Jurkat, Clone E6-1 (cell line): ENCODE results near the gene KRTAP9-6. TPM values are rescaled to one million over a fixed set of nuclear protein-coding genes. Genes with fewer than 3 reads are reported as not detected.
"Not testable (repeated sequence)": the region's sequence is repeated elsewhere in the genome, so short reads cannot be mapped to it uniquely, and the experiment has no call there.

Experiments used
- DNase-seq: peaks from one replicate; pipeline ENCODE4 v3.0.0-alpha.2; 2011; ENCODE audit warnings: low read depth, low spot score
- H3K4me3 ChIP-seq: 2 replicates; pipeline ENCODE4 v1.5.1; 2011; ENCODE audit warnings: mild to moderate bottlenecking, low read length, control low read depth, moderate library complexity
- polyA plus RNA-seq: library from polyadenylated mRNA; unstranded; fragments of >200 nt; gene quantifications from one replicate; pipeline ENCODE4 v1.2.1, GENCODE V29; 2012; ENCODE audit warnings: missing spikeins; ENCODE audit not compliant: insufficient read length, insufficient read depth

KRTAP9-6 gene, protein sequence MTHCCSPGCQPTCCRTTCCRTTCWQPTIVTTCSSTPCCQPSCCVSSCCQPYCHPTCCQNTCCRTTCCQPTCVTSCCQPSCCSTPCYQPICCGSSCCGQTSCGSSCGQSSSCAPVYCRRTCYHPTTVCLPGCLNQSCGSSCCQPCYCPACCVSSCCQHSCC
- polyA plus RNA-seq = not detected

DNA sequence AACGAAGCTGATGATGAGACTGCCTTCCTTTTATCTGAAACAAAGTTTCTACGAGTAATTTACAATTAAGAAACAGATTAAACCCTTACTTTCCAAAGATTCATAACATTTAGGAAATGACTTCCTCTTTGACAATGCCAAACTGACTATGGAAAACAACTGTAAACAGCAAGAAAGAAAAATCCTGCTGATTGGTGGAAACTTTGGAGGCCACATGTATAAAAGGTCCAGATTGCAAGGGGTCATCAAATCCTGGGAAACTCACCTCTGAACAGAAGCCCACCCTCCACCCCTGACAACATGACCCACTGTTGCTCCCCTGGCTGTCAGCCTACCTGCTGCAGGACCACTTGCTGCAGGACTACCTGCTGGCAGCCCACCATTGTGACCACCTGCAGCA is at the start of gene KRTAP9-6:
Gene KRTAP9-6, plus strand, starts transcription at position 301 of the 400 bp plus-strand sequence. Its CDS starts 0 bp downstream, at position 301.
- no peak for DNase-seq
- H3K4me3 ChIP-seq = no peak within 1 kb of the TSS

DNA sequence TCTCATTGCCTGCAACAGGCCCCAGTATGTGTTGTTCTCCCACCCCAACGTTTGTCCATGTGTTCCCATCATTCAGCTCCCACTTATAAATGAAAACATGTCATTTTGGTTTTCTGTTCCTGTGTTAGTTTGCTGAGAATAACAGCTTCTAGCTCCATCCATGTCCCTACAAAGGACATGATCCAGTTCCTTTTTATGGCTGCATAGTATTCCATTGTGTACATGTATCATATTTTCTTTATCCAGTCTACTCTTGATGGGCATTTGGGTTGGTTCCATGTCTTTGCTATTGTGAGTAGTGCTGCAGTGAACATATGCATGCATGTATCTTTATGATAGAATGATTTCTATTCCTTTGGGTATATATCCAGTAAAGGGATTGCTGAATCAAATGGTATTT is 49.5 kb upstream of the KRTAP9-6 start:
- no peak overlapping the region for H3K4me3 ChIP-seq
- no peak for DNase-seq

GRCh38 chr17:41223821-41224220 is 41.4 kb upstream of the KRTAP9-6 start:
- no peak for DNase-seq

DNA sequence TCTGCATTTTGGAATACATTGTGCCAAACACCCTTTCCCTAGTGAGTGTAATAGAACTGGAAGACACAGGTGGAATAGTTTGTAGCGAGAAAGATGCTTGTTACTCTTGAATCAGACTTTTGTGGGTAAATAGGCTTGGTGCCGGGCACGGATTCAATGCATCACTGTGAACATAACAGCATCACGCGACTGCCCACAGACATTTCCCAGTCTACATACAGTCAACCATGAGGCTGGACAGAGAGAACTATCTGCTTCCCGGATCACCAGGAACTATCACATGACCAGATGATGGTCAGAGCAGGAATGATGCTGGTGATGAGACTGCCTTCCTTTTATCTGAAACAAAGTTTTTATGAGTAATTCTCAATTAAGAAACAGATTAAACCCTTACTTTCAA is 39.1 kb upstream of the KRTAP9-6 start:
- DNase-seq = no peak
- H3K4me3 ChIP-seq = no peak overlapping the region

More at GRCh38 chr17:41223821-41224220, 41.4 kb upstream of the KRTAP9-6 start:
- no peak overlapping the region for H3K4me3 ChIP-seq

- H3K4me3 ChIP-seq, DNase-seq: not testable (repeated sequence)
Measured at GRCh38 chr17:41226598-41227095, 38.5 kb upstream of the KRTAP9-6 start, which contains the start of gene KRTAP9-2. KRTAP9-2 (plus strand) TSS chr17:41226648; CDS start chr17:41226655, 7 bp downstream.

- no peak for DNase-seq
- no peak overlapping the region for H3K4me3 ChIP-seq
Measured at GRCh38 chr17:41230094-41230493, 35.1 kb upstream of the KRTAP9-6 start.

- no peak for DNase-seq
- no peak overlapping the region for H3K4me3 ChIP-seq
Measured at GRCh38 chr17:41231731-41232130, 33.4 kb upstream of the KRTAP9-6 start.

- H3K4me3 ChIP-seq, DNase-seq: not testable (repeated sequence)
Measured at GRCh38 chr17:41232399-41233105, 32.6 kb upstream of the KRTAP9-6 start, which contains the start of gene KRTAP9-3. KRTAP9-3 (plus strand) TSS chr17:41232449; CDS start chr17:41232502, 53 bp downstream.

GRCh38 chr17:41237116-41237515 is 28.1 kb upstream of the KRTAP9-6 start:
- H3K4me3 ChIP-seq, DNase-seq: not testable (repeated sequence)

DNA sequence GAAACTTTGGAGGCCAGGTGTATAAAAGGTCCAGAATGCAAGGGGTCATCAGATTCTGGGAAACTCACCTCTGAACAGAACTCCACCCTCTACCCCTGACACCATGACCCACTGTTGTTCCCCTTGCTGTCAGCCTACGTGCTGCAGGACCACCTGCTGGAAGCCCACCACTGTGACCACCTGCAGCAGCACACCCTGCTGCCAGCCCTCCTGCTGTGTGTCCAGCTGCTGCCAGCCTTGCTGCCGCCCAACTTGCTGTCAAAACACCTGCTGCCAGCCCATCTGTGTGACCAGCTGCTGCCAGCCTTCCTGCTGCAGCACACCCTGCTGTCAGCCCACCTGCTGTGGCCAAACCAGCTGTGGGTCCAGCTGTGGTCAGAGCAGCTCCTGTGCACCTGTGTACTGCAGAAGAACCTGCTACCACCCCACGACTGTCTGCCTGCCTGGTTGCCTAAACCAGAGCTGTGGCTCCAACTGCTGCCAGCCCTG is 27.2 kb upstream of the KRTAP9-6 start, which contains the start of gene KRTAP9-8:
Gene KRTAP9-8, plus strand, starts transcription at position 51 of the 489 bp plus-strand sequence. Its CDS starts 53 bp downstream, at position 104.
- not testable (repeated sequence) for DNase-seq, H3K4me3 ChIP-seq

DNA sequence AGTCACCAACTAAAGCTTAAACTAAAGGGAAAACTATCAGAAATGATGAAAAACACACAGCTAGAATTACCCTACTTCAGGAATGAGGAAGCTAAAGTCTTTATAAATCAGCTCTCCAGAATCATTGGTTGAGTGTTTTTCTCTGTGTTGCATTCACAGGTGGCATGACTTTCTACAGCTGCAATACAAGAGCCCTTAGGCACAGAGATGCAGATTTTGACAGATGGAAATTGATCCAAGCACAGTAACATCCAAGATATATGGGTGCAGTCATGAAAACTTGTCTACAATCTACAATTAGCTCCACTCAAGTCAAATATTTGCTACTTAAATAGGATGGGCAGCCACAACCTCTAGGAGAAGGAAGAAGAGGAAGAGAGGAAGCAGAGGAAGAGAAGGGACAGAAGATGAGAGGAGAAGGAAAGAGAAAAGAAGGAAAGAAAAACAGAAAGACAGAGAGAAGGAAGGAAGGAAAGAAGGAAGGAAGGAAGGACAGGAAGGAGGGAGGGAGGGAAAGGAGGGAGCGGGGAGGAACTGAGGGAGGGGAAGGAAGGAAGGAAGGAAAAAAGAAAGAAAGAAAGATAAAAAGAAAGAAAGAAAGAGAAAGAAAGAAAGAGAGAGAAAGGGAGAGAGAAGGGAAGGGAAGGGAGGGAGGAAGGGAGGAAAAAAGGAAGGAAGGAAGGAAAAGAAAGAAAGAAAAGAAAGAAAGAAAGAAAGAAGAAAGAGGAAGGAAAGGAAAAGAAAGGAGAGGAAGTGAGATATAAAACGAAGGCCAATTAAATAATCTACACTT is 18.0 kb upstream of the KRTAP9-6 start:
- H3K4me3 ChIP-seq, DNase-seq: not testable (repeated sequence)

DNA sequence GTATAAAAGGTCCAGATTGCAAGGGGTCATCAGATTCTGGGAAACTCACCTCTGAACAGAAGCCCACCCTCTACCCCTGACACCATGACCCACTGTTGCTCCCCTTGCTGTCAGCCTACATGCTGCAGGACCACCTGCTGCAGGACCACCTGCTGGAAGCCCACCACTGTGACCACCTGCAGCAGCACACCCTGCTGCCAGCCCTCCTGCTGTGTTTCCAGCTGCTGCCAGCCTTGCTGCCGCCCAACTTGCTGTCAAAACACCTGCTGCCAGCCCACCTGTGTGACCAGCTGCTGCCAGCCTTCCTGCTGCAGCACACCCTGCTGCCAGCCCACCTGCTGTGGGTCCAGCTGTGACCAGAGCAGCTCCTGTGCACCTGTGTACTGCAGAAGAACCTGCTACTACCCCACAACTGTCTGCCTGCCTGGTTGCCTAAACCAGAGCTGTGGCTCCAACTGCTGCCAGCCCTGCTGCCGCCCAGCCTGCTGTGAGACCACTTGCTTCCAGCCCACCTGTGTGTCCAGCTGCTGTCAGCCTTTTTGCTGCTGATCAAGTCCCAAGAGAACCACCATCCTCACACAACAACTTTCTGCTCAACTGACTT is 15.4 kb upstream of the KRTAP9-6 start, which contains the start of gene KRTAP9-4:
Gene KRTAP9-4, plus strand, starts transcription at position 51 of the 604 bp plus-strand sequence. Its CDS starts 34 bp downstream, at position 85.
- DNase-seq = not testable (repeated sequence)

GRCh38 chr17:41251261-41251660 is 13.9 kb upstream of the KRTAP9-6 start:
- no peak for DNase-seq
- H3K4me3 ChIP-seq = no peak overlapping the region

More for the DNA sequence above, 15.4 kb upstream of the KRTAP9-6 start, which contains the start of gene KRTAP9-4:
- not testable (repeated sequence) for H3K4me3 ChIP-seq

DNA sequence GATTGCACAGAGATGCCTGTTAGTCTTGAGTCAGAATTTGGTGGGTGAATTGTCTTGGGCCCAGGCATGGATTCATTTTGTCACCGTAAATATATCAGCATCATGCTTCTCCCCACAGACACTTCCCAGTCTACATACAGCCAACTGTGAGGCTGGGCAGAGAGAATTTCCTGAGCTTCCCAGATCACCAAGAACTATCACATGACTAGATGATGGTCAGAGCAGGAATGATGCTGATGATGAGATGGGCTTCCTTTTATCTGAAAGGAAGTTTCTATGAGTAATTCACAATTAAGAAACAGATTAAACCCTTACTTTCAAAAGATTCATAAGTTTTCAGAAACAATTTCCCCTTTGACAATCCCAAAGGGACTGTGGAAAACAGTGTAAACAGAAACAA is 10.3 kb upstream of the KRTAP9-6 start:
- no peak for DNase-seq

GRCh38 chr17:41255381-41256290 is 9.5 kb upstream of the KRTAP9-6 start, which contains the start of gene KRTAP9-9:
KRTAP9-9 (plus strand) TSS chr17:41255384.
- not testable (repeated sequence) for H3K4me3 ChIP-seq, DNase-seq

More for the DNA sequence above, 10.3 kb upstream of the KRTAP9-6 start:
- no peak overlapping the region for H3K4me3 ChIP-seq

- DNase-seq = no peak
- H3K4me3 ChIP-seq = no peak overlapping the region
Measured at GRCh38 chr17:41256291-41256685, 8.9 kb upstream of the KRTAP9-6 start.

- DNase-seq = no peak
- no peak overlapping the region for H3K4me3 ChIP-seq
Measured at GRCh38 chr17:41258406-41258805, 6.8 kb upstream of the KRTAP9-6 start.
